Measurements from ENCODE around the gene TRAPPC10.

TRAPPC10 gene

DNA sequence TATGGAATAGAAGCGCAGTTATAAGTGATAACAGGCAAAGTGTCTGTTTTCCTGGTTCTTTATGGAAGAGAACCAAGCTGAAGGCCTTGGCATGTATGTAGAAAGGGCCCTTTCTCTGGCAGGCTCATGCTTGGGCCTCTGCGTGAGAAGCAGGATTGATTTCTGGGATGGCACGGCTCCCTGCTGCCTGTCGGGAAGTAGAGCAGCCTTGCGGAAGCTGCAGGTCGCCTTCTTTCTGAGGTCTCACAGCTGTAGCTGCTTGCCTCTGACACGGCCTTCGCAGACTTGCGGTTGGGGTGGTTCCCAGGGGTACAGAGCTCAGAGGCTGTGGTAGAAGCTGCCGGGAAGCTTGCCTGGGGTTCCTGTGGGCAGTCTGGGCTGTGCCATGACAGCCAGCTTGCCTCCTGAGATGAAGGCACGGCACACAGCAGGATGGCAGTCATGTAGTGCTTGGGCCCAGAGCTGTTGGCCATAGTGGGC, 39.4 kb downstream of the TRAPPC10 start:
- Histone ChIP-seq H3K36me3 (peaks cover 17% of the 10 kb centered on the region), H3K4me3 (ENCODE audit: low read depth, low read length) (no peak overlapping the region), H3K9me3 (no peaks in the 10 kb centered on the region), H3K4me1 (peaks cover 13% of the 10 kb centered on the region), H3K27me3 (no peaks in the 10 kb centered on the region)
- DNase-seq: no peak
- TF ChIP-seq, protein P1, sequence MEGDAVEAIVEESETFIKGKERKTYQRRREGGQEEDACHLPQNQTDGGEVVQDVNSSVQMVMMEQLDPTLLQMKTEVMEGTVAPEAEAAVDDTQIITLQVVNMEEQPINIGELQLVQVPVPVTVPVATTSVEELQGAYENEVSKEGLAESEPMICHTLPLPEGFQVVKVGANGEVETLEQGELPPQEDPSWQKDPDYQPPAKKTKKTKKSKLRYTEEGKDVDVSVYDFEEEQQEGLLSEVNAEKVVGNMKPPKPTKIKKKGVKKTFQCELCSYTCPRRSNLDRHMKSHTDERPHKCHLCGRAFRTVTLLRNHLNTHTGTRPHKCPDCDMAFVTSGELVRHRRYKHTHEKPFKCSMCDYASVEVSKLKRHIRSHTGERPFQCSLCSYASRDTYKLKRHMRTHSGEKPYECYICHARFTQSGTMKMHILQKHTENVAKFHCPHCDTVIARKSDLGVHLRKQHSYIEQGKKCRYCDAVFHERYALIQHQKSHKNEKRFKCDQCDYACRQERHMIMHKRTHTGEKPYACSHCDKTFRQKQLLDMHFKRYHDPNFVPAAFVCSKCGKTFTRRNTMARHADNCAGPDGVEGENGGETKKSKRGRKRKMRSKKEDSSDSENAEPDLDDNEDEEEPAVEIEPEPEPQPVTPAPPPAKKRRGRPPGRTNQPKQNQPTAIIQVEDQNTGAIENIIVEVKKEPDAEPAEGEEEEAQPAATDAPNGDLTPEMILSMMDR (IDR thresholded peaks at IDR 0.05; ENCODE audit: low read depth, low read length): no peak

DNA sequence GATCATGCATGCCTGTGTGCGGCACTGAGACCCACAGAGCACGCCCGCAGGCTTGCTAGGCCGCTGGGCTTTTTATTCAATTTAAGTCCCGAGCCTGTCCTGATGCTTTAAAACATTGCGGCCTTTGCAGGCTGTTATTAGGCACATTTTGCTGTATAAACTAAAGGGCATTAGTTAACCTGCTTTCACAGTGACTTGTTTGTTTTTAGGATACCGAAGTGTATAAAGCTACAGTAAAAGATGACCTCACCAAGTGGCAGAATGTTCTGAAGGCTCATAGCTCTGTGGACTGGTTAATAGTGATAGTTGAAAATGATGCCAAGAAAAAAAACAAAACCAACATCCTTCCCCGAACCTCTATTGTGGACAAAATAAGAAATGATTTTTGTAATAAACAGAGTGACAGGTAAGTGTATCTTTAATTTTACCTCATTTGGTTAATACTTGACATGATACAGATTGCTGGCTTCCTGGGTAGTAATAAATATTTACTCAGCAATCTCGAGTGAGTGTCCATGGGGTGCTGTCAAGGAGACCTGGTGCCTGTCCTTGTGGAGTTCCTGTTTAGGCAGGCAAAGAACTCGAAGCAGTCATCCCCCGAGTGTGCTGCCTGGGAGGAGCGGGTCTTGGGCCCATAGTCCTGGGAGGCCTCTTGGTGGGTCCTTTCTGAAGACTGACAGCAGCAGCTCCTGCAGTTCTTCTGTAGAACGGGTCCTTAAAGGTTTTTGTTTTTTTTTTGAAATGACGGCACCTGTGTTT, 40.1 kb downstream of the TRAPPC10 start:
- peaks cover 13% of the 10 kb centered on the region for H3K4me1 ChIP-seq
- TF ChIP-seq, protein P1 (IDR thresholded peaks at IDR 0.05; ENCODE audit: low read depth, low read length): no peak
- H3K36me3 ChIP-seq: peaks cover 12% of the 10 kb centered on the region
- no peak overlapping the region for H3K4me3 ChIP-seq (ENCODE audit: low read depth, low read length)
- no peaks in the 10 kb centered on the region for H3K27me3 ChIP-seq
- no peak for DNase-seq
- H3K9me3 ChIP-seq: no peaks in the 10 kb centered on the region

DNA sequence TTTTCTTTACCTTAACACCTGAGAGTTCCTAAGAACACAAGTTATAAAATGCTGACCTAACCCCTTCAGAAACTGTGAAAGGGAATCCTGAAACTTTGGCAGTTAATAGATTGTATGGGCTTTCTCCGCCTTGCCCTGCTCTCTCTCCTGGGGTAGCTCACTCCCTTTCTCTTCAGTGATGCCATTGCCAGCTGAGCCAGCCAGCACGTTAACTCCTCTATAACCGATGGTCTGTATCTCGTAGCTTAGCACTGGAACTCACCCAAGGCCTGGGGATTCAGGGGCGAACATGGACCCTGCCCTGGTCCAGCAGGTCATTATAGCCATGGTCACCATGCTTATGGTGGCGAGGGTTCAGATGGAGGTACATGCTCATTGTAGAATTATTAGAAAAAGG, 40.7 kb downstream of the TRAPPC10 start:
- H3K27me3 ChIP-seq: no peaks in the 10 kb centered on the region
- H3K36me3 ChIP-seq: peaks cover 10% of the 10 kb centered on the region
- peaks cover 13% of the 10 kb centered on the region for H3K4me1 ChIP-seq
- no peak overlapping the region for H3K4me3 ChIP-seq (ENCODE audit: low read depth, low read length)
- no peak for DNase-seq
- TF ChIP-seq, protein P1 (IDR thresholded peaks at IDR 0.05; ENCODE audit: low read depth, low read length): no peak
- no peaks in the 10 kb centered on the region for H3K9me3 ChIP-seq

DNA sequence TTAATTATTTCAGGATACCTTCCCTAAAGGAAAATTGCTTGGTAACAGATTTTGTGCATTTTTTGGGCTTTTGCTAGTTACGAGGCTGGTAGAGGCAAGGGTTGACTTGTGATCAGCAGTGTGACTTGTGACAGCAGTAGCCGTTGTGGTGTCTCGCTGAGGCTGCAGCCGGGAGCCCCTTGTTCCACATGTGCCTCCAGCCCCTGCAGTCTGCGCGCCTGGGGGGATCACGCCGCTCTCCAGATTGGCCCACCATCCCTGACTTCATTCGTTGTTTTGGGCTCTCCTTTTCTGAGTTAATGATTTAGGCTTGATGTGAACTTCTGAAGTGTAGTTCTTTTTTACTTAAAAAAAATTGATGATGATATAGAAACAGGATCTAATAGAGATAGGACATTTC, 41.5 kb downstream of the TRAPPC10 start:
- H3K4me3 ChIP-seq (ENCODE audit: low read depth, low read length): no peak overlapping the region

DNA sequence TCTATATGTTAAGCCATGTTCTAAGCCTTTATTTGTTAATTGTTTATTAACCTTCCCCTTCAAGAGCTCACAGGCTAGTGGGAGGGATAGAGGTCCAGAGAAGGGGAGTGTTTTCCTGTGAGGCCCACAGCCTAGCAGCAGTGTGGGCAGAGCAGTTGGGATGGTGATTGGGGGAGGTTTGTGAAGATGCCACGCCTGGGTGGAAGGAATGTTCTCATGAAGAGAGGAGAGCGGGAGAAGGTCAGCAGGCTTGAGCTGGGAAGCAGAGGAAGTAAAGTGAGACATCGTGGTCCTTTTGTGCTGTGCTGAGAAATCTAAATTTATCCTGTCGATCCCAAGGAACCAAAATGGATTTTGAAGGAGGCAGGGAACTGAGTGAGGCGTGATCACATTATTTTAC, 42.6 kb downstream of the TRAPPC10 start:
- TF ChIP-seq, protein P1 (IDR thresholded peaks at IDR 0.05; ENCODE audit: low read depth, low read length): no peak
- no peak for DNase-seq
- Histone ChIP-seq H3K4me3 (ENCODE audit: low read depth, low read length) (no peak overlapping the region), H3K27me3 (no peaks in the 10 kb centered on the region), H3K9me3 (no peaks in the 10 kb centered on the region), H3K4me1 (peaks cover 9% of the 10 kb centered on the region), H3K36me3 (peaks cover 16% of the 10 kb centered on the region)

More for the DNA sequence above, 41.5 kb downstream of the TRAPPC10 start:
- TF ChIP-seq, protein P1 (IDR thresholded peaks at IDR 0.05; ENCODE audit: low read depth, low read length): no peak
- DNase-seq: no peak
- H3K36me3 ChIP-seq: peaks cover 10% of the 10 kb centered on the region
- H3K27me3 ChIP-seq: no peaks in the 10 kb centered on the region
- peaks cover 13% of the 10 kb centered on the region for H3K4me1 ChIP-seq
- no peaks in the 10 kb centered on the region for H3K9me3 ChIP-seq

DNA sequence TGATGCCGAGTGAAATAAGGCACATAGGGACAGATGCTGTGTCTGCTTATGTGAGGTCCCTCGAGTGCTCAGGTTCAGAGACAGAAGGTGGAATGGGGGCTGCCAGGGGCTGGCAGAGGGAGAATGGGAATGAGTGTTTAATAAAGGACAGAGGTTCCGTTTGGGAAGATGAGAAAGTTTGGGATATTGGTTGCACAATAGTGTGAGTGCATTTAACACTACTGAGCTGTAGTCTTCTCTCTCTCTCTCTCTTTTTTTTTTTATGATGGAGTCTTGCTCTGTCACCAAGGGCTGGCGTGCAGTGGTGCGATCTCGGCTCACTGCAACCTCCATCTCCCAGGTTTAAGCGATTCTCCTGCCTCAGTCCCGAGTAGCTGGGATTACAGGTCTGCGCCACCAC, 44.9 kb downstream of the TRAPPC10 start:
- DNase-seq: no peak
- H3K4me1 ChIP-seq: no peaks in the 10 kb centered on the region
- no peak overlapping the region for H3K4me3 ChIP-seq (ENCODE audit: low read depth, low read length)
- H3K9me3 ChIP-seq: no peaks in the 10 kb centered on the region
- H3K36me3 ChIP-seq: peaks cover 26% of the 10 kb centered on the region
- no peaks in the 10 kb centered on the region for H3K27me3 ChIP-seq
- TF ChIP-seq, protein P1 (IDR thresholded peaks at IDR 0.05; ENCODE audit: low read depth, low read length): no peak
